NCI-H2107 treated with DMSO at 0.1 percent for 48 hours (cell line): ENCODE results near the gene SPPL2C.
"Not testable (repeated sequence)": the region's sequence is repeated elsewhere in the genome, so short reads cannot be mapped to it uniquely, and the experiment has no call there.

Experiments used
- DNase-seq: peaks from one replicate; lab custom pipeline; 2025; ENCODE audit not compliant: unreplicated experiment; lab: John Stamatoyannopoulos, UW

SPPL2C gene

DNA sequence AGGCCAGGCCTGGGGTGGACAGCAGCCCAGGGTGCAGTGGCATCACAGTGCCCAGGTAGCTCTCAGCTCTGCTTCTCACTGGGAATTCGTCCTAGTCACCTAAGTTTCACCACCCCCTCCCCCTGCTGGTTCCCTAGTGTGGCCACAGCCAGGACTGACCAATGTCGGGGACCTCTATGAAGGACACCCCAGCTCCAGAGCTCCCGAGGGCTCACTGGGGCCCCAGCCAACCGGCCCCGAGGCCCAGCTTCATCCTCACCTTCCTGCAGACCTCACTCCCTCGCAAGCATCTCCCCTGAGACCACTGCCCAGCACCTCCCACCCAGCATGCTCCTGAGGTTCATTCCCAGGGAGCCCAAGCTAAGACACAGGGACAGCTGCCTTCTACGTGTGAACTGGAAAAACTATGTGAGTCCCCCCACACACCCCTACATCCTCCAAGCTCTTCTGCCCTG is 4.9 kb downstream of the SPPL2C start:
- no peak for DNase-seq

DNA sequence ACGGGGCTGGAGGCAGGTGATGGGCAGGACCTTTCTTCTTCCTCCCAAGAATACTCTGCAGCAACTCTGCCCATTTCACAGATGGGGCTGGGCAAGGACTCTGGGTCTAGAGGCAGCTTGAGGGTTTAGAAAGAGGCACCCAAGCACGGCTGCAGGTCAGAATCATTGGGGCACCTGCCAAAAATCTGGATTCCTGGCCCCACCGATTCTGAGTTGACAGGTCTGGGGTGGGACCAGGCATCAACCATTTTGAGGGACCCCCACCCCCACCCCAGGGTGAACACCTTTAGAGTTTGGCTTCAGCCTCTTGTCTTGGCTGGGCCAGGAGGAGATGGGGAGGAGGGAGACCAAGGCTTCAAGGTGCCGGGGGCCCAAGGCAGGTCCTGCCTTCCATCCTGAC is 5.3 kb downstream of the SPPL2C start:
- DNase-seq, result no peak

DNA sequence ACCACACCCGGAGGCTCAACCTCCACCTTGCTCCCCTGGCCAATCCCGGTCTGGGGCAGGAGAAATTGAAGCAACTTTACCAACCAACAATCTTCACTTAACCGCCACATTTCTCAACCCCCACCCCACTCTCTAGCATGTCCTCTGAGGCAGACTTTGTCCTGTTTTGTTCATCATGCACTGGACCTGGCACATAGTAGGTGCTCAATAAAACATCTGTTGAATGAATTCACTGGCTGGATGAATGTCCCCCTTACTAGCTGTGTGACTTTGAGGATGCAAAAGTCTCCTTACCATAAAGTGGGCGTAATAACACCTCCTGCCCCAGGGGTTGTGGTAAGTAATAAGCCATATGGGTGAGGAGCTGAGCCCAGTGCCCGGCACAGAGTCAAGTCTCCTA is 5.8 kb downstream of the SPPL2C start:
- DNase-seq, result no peak

DNA sequence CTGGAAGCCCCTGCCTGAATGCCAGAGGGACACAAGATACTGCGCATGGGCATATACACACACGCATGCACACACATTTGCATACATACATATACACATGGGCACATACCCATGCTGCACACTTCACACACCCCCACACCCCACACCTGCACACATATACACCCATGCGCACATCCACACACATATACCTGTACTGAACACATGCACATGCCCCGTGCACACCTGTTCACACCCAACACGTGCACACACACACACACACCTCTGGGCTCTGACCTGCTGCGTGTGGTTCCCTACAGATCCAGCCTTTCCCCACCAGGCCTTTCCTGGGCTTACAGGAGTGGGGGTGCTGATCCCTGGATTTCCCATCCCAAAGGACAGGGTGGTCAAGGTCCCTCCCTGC is 6.3 kb downstream of the SPPL2C start:
- DNase-seq, result no peak

DNA sequence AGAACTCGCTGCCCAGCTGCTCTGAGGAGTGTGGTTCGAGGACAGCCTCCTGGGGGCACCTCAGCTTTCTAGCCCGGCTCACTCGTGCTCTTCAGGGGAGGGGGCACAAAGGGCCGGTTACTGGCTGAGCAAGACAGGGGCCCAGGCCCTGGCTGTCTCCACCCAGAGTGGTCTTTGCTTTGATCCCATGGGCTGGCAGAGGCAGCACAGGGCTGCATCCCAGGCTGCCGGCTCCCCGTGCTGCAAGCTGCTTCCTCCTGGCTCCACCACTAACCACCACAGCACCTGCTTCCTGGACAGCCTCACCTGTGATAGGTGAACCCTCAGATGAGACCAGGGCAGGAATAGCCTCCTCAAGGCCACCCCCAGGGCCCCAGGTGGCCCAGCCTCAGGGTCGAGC is 6.8 kb downstream of the SPPL2C start:
- no peak for DNase-seq

DNA sequence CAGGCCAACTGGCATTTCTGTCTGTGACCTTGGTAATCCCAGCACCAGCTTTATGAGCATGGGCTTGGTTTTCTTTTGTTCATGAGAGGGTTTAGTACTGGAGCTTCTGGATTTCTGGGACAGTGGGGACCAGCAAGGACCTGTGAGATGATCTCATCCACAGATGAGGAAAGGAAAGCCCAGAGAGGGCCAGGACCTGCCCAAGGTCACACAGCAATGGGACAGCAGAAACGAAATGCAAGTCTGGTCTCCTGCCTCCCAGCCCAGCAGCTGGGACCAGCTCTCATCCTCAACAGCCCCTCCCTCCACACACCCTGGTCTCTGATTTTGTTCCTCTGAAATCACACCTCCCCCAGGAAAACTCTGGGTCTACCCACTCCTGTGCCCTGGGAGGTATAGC is 7.2 kb downstream of the SPPL2C start:
- DNase-seq, result no peak

DNA sequence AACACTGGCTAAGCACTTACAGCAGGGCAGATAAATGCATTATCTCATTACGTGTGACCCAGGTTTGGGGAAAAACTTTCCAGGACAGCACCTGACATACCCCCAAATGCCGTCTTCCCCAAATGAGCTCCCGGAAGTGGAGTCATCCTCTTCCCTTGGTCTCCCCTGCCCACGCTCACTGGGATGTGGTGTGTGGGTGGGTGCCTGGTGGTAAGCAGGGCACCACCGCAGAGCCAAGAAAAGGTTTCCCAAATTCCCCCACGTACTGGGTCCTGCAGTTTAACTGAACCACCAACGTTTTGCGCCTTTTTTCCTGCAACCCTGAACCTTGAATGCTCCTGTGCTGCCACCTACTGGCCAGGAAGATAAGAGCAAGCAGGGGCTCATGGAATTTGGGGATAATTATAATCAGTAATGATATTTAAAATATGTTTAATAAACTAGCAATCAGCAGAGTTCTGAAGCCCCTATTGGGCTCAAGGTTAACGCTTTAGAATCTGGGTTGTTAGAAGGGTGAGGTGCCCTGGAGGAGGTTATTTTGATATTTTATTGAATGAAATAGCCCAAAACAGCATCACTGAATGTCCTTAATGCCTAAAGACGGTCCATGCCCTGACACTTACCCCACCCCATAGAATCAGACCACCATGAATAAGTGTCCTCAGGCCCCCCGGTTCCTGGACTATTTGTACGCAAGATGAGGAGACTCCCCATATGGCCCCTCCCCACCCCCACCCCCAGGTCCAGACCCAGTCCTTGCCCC is 8.0 kb downstream of the SPPL2C start:
- peak; percentile 43 for DNase-seq

DNA sequence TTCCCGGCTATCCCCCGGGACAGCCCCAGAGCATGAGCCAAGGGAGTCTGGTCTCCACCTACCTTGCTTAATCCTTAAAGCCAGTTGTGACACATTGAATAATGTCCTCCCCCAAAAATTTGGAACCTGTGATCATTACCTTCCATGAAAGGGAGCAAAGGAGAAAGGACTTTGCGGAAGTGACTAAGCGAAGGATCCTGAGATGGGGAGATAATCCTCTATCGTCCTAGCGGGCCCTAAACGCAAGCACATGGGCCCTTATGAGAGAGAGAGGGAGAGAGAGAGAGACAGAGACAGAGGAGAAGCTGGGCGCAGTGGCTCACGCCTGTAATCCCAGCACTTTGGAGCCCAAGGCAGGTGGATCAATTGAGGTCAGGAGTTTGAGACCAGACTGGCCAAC is 9.5 kb downstream of the SPPL2C start:
- no peak for DNase-seq

DNA sequence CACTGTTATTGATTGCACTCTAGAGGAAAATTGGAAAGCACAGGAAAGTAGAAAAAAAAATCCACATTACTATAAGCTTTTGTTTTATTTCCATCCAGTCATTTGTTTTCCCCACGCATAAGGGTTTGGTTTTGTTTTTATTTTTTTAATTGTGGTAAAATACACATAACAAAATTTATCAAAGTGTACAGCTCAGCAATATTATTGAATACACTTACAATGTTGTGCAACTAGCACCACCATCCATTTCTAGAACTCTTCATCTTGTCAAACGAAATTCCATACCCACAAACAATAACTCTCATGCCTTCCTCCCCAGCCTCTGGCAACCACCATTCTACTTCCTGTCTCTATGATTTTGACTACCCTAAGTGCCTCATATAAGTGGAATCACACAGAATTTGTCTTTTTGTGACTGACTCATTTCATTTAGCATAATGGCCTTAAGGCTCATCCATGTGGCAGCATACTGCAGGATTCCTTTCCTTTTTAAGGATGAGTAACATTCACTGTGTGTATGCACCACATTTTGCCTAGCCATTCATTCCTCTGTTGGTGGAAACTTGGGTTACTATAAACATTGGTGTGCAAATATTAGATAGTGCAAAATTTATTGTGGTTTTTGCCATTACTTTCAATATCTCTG is 11.1 kb downstream of the SPPL2C start:
- DNase-seq, result no peak

DNA sequence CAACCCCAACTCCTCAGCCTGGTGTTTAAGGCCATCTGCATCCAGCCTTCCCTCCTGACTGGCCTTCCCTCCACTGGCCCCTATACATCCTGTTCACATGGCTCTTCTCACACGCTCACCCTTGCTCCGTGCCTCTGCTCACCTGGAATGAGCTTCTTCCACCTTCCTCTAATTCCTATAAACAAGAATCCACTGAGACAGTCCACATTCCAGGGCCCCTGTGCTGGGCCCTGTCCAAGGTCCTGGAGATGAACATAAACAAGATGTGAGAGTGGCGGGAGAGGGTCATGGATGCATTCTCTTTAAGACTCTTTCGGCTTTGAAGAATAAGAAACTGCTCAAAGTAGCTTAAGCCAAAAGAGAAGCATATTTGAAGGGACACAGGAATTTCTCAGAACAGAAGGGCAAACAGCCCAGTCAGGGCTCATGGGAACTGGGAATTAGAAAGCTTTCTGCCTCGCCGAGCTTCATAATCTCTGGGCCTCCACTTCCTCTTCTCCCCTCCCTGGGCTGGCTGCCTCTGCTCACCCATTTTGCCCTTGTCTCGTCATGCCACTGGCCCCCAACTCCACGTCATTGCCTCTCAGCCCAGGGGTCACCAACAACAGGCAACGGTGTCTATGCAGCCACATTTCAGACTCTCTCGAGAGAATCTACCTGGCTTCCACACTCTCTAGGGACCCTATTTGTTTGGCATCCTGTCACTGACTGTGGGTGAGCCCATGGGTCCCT is 13.5 kb downstream of the SPPL2C start:
- no peak for DNase-seq

DNA sequence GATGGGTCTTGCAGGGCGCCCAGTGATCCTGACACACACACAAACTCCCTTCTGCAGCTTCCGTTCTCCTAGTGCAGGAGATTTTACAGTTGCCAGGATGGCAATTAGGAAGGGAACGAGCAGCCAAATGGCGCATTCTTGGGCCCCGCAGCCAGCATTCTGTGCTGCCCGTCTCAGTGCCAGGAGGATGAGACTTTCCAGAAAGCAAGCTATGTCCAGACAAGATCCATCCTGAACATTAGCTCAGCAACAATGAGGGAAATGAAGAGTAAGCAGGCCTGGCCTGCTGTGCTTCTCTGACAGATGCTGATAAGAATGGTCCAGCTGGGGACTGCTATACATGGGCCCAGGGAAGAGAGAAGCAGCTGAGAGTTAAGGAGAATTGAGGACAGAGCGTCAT is 16.5 kb downstream of the SPPL2C start:
- no peak for DNase-seq

DNA sequence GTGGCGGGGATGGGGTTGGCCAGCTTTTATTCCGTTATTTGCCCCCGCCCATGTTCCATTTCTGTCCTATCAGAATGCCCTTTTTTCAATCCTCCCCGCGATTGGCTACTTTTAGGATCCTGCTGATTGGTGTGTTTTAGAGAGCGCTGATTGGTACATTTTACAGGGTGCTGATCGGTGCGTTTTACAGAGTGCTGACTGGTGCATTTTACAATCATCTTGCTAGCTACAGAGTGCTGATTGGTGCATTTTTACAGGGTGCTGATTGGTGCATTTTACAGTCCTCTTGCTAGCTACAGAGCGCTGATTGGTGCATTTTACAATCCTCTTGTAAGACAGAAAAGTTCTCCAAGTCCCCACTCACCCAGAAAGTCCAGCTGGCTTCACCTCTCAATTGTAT is 17.4 kb downstream of the SPPL2C start:
- DNase-seq, result not testable (repeated sequence)

DNA sequence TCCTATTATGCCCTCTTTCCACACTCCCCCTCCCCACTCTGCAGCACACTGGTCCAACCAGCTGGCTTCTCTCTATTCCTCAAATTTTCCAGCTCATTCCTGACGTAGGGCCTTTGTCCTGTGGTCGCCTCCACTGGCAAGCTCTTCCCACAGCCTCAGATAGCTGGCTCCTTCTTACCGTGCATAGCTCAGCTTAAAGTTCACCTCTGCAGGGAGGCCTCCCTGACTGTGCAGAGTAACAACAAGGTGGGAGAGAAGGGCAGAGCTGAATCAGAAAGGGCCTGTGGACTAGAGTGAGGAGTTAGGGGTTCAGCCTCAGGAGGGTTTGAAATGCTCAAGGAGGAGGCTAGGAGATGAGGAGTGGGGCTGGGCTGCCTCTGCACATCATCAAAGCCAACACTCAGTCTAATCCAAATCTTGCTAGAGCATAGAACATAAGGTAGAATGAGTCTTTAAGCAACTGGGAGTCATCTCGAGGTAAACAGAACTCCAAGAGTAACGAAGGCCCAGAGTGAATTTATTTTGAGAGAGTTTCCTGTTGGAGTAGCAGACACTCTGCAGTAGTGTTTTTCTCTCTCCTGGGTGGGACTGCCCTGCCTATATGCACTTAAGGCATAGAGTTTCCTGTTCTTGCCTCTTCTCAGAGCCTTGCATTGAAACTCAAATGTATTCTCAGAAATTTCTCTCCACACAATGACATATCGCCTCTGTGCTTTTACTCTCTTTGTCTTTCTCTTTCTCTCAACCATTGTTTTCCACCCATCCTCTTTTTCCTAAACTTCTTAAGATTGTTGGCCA is 19.4 kb downstream of the SPPL2C start:
- DNase-seq, result no peak

DNA sequence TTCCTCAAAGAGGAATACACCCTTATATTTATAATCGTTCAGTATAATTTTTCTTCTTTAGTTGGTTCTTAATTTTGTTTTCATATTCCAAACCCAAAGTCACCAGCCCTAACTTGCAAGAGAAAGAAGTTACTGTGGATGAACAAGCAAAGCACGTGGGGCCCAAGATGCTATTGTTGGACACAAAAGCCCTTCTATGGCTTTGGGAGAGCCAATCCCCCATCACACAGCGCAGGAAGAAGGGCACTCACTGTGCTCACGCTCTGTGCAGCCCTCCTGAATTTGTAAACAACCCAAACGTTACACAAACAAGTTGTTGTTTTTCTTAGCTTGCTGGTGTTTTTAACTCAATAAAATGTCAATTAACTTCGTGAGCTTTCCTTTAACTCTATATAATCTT is 22.5 kb downstream of the SPPL2C start:
- no peak for DNase-seq

DNA sequence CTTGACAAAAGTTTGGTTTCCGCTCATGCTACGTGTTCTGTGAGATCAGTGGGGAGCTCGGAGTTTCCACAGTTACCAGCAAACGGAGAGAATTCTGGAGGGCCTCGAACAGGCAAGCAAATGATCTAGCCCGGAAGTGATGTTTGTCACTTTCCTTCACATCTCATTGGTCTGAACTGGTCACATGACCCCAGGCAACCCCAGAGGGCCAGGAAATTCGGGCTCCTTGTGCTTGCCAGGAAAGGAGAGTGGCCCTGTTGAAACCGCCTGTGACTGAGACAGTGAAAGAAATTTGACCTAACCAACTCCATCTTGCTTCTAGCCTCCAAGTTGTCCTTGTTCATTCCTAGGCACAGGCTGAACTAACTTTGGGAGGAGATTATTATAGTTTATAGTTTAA is 23.0 kb downstream of the SPPL2C start:
- DNase-seq, result no peak

DNA sequence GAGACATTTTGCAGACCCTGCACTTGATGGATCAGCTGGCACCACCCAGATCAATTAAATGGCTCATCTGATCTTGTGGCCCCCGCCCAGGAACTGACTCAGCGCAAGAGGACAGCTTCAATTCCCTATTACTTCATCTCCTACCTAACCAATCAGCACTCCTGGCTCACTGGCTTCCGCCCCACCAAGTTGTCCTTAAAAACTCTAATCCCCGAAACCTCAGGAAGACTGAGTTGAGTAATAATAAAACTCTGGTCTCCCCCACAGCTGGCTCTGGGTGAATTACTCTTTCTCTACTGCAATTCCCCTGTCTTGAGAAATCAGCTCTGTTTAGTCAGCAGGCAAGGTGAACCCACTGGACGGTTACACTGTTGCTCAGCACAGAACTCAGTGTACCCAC is 23.6 kb downstream of the SPPL2C start:
- DNase-seq, result no peak

DNA sequence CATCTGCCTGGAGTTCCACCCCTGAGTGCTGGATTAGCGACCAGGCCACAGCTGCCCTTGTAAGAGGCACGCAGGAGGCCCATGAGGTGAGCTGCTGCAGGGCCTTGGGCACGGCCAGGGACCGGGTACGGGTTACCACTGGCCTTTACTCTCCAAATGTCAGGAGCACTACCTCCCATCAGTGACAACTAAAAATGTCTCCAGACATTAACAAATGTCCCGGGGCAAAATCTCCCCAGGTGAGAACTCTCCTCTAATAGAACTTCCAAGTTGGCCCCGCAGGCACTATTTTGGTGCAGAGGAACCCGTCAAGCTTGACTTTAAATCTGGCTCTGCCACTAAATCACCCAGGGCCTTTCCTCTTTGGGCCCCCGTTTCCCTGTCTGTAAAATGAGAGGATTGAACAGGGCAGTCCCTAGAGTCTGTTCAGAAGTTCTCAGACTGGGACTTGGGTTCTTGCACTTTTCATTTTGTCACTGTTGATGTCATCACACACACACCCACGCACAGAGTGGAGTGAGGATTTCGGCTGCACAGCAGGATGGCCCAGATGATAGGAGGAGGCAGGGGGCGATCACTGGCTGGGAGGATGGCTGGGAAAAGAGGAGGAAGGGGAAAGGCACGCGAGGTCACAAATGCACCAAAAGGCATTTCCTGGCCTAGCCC is 25.1 kb downstream of the SPPL2C start:
- no peak for DNase-seq

DNA sequence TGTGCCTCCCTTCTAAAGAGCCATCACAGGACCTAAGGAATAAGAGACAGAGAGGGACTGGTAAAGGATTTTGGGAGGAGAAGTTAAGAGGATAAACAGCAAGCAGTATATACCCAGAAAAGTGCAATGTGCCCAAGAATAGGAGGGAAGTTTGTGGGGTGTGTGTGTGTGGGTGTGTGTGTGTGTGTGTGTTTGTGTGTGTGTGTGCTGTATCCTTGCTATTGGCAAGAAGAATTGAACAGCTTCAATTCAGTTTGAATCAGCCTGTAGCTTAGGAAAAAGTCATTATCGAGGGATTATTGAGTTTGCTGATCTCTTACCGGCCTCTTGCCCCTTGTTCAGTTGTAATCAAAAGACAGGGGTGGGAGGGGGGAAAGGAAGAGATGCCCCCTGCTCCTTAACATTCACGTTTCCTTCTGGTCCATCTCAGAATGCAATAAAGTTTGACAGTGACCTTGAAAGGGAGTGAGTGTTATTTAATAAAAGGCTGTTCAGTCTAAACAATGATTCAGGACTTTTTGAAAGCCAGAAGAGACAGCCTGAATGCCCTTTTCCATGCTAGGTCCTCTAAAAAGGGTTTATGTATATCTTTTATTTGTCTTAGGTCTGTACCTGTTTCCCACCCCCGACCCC is 25.8 kb downstream of the SPPL2C start:
- DNase-seq, result no peak

DNA sequence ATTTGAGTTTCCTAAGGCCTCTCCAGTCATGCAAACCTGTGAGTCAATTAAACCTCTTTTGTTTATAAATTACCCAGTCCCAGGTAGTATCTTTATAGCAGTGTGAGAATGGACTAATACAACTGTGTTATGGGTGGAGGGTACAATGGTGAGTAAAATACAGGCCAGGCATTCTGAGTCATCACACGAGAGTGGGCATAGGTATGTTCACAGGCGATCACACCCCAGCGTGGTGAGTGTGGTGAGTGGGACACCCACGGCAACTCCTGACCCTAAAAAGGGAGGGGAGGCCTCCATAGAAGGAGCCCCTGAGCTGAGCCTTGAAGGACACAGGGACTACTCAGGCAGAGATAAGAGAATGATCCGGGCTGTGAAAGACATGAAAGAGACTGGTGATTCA is 27.0 kb downstream of the SPPL2C start:
- DNase-seq, result no peak

DNA sequence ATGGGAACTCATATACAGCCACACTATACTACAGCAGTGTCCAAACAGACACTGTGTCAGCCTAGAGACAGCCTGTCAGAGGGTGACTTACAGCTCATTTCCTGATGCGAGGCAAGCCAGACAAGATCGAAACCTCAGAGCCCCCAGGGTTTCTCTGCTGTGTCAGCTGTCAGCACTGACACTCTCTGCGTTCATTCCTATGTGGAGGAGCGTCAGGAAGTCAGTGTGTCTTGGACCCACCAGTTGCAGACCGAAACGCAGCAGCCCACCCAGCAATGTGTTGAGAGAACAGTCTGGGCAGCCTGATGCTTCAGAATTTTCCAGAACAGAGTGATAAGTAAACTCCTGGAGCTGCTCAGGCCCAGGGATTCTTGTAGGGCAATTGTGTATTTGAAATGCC is 29.0 kb downstream of the SPPL2C start:
- no peak for DNase-seq
